GM21423 (cell line): ENCODE measurements around the gene PSG11.
"Not testable (repeated sequence)": the region's sequence is repeated elsewhere in the genome, so short reads cannot be mapped to it uniquely, and the experiment has no call there.

Source experiments
- ATAC-seq: cut with Tn5 transposase; IDR thresholded peaks from one replicate; pipeline ENCODE4 v1.9.1; 2021; ENCODE audit warnings: mild to moderate bottlenecking, moderate library complexity; ENCODE audit not compliant: unreplicated experiment

The PSG11 gene

GRCh38 chr19:43026369-43026768, at the start of gene PSG11:
TSS of gene PSG11 (minus strand) at chr19:43026469. CDS start at chr19:43026372, 97 bp downstream.
- ATAC-seq = not testable (repeated sequence)

GRCh38 chr19:43062418-43062817, 36.1 kb upstream of the PSG11 start:
- not testable (repeated sequence) for ATAC-seq

- not testable (repeated sequence) for ATAC-seq
Measured at GRCh38 chr19:43061326-43061725, 35.1 kb upstream of the PSG11 start.

- not testable (repeated sequence) for ATAC-seq
Measured at GRCh38 chr19:43060254-43060653, 34.0 kb upstream of the PSG11 start.

- ATAC-seq = not testable (repeated sequence)
Measured at GRCh38 chr19:43059482-43059881, 33.2 kb upstream of the PSG11 start.

GRCh38 chr19:43058440-43058839, 32.2 kb upstream of the PSG11 start:
- not testable (repeated sequence) for ATAC-seq

DNA sequence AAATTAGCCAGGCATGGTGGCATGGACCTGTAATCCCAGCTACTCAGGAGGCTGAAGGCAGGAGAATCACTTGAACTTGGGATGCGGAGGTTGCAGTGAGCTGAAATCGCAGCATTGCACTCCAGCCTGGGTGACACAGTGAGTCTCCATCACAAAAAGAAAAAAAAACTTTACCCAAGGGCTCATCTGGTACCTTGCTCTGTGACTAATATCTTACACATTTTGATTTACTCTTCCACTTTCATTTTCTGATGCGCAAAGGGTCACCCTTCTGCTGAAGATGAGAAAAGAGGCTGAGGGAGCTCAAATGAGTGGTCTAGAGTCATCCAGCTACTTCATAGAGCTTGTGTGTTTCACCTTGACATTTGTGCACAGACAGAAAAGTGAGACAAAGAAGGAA, 21.7 kb upstream of the PSG11 start:
- not testable (repeated sequence) for ATAC-seq

DNA sequence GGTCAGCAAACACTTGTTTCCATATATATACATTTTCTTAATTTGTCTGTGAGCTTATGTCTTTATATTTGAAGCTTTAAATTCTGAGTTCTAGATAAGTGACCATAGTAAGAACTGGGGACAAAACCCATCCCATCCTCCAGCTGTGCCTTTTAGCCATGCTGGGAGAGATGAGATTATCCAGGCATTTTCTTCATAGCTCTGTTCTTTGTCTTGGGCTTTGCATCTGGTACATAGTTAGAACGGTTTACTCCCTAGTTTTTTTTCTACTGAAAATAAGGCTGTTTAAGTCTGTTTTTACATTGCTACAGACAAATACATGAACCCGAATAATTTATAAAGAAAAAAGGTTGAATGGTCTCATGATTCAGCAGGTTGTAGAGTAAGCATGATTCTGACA, 20.3 kb upstream of the PSG11 start:
- not testable (repeated sequence) for ATAC-seq

GRCh38 chr19:43043492-43044180, 17.4 kb upstream of the PSG11 start:
- ATAC-seq = not testable (repeated sequence)

GRCh38 chr19:43031645-43032044, 5.4 kb upstream of the PSG11 start:
- ATAC-seq = not testable (repeated sequence)

DNA sequence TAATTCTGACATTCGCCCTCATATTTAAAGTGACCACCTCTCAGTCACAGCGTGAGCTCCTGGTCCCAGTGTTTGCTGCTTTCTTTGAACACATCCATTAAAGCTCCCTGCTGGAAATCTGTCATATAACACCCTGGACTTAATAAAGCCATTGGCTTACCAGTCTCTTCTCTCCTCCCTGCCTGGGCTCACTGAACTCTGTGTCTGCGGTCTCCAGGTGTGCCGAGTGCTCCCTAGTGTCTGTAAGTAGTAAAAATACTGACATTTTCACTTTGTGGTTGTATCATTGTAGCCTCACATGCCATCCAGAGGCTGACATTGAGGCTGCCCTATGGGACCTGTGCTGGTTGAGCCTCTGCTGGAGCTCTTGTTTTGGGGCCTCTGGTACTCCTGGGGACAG, 2.6 kb upstream of the PSG11 start:
- ATAC-seq = no peak

- not testable (repeated sequence) for ATAC-seq
Measured at GRCh38 chr19:43027985-43028384, 1.7 kb upstream of the PSG11 start.

- not testable (repeated sequence) for ATAC-seq
Measured at GRCh38 chr19:43027061-43027460, 792 bp upstream of the PSG11 start.

GRCh38 chr19:43022098-43022497, 4.2 kb downstream of the PSG11 start:
- not testable (repeated sequence) for ATAC-seq

DNA sequence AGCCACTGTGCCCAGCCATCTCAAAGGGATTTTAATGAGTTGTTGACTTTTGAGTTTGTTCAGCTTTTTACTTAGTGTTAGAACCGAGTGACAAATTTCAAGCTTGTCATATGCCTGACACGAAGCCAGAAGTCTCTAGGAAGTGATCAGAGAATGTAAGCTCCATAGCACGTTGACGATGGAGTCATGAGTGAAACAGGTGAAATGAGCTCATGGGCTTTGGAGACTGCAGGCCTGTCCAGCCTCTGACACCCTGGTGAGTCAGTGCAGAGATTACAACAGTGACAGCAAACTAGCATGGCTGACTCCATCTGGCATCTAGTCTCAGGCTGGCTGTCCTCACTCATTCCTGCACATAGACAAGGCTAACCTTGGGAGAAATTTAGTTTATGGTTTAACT, 4.6 kb downstream of the PSG11 start:
- not testable (repeated sequence) for ATAC-seq

DNA sequence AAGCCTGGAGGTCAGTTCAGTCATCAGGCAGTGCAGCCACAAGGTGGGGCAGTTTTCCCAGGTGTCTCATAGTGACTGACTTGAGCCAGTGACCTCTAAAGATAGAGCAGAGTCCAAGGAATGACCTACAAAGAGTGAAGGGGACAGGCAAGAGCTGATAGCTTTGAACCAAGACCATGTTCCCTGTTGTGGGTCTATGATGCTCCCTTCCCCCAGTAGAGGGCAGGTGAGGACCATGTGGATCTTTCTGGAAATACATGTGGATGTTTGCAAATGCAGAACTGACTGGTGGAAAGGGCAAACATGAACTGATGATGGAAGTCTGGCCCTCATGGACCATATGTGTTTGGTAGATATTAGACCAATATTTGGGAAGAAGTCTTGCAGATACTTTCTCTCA, 6.7 kb downstream of the PSG11 start:
- not testable (repeated sequence) for ATAC-seq

DNA sequence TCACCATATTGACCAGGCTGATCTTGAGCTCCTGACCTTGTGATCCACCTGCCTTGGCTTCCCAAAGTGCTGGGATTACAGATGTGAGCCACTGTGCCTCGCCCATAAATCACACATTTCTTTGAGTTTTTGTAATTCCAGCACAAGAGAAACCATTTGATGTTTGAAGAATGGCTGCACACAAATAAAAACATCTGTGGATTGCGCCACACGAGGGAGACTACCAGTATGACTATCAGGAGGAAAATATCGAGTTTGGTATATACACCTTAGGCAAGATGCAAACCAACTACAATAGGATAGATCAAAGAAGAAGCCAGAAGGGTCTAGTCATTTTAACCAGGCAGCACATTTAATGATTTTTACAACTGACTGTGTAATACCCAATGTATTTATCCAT, 20.4 kb downstream of the PSG11 start:
- ATAC-seq = not testable (repeated sequence)

DNA sequence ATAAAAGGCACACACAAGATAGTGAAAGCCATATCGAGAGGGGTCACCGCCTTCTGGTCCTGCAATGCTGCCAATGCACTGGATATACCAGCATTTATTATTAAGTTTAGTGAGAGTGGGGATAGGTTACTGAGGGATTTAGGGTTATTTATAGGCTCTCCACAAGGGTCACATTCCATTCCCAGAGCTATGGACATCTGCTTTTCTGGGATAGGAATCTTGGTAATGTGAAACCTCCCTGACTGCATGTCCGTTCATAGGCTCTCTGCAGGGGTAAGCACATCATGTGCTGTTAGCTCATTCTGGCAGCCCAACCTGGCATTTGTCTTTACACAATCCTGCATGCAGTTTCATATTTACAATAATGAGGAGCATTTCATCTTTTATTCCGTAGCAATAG, 21.4 kb downstream of the PSG11 start:
- not testable (repeated sequence) for ATAC-seq

GRCh38 chr19:43003634-43004033, 22.6 kb downstream of the PSG11 start:
- ATAC-seq = not testable (repeated sequence)

DNA sequence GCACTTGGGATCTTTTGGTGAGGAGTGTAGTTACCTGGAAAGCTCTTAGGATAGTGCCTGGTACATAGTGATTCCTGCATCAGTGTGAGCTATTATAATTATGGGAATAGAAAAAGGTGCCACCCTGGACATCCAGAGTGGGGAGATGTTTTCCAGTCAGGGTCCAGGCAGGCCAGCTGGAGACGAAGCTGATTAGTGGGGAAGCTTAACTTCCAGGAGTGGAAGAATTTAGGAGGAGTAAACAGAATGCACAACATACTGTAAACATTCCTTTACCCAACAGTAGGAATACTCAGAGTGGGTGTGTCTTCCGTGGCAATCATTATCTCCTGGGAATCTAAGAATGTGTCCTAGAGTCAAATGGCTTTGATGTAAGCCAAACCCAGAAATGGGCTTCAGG, 23.3 kb downstream of the PSG11 start:
- not testable (repeated sequence) for ATAC-seq

DNA sequence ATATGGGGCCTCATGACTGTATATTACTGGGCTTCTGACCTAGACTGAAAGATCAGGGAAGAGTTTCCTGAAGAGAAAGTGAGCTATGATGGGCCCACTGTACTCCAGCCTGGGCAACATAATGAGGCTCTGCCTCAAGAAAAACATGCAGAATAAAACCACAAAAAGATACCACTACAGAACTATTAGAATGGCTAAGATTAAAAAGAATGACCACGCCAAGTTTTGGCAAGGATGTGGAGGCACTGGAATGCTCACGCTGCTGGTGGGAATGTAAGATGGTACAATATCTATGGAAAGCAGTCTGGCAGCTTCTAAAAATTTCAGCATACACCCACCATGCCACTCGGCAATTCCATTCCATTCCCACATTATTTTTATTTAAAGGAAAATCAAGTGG, 30.1 kb downstream of the PSG11 start:
- ATAC-seq = not testable (repeated sequence)

DNA sequence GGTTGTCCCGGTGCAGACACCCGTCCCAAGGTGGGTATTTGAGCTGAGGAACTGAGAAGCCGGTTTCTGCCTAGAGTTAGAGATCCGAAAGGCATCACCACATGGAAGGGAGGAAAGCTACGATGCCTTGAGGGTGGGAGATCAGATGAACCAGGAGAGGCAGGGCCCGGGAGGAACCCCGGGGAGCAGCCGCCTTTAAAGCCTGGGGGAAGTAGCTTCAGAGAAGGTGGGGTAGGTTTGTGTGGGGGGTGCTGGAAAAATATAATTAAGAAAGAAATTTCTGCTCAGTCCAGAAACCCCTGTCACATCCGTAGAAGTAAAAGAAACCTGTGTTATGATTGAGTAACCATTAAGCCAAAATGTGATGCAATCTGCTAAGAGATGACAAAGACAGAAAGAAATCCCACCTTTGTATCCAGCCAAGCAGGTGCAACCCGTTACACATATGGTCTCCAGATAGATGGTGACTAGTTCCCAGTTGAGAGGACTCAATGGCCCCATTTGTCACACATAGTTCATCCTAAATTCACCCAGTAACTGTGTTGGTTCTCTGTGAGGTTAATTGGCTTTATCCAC, 34.2 kb downstream of the PSG11 start:
- not testable (repeated sequence) for ATAC-seq
